ENCODE results near the gene NMNAT1.
A peak's percentile ranks its signal among the peaks of the same experiment; 100 is the strongest.
"Not testable (repeated sequence)": the region's sequence is repeated elsewhere in the genome, so short reads cannot be mapped to it uniquely, and the experiment has no call there.

NMNAT1 gene

DNA sequence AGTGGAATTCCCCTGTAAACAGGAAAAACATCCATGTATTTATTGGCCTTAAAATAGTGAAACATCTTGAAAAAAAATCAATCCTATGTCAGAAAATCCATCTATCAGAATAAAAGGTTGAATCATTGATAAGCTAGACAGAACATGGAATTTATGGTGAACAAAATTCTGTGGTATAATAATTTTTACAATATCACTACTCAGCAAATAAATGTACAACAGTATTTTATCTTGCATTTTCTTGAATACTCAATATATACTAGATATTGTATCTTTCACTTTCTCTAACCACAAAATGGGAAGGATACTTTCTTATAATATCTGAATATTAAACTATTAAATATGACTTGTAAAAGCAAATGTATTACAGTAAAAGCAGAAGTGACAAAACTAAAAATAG, 83.8 kb downstream of the NMNAT1 start:
- no peak overlapping the region for H3K4me3 ChIP-seq (ENCODE audit: low read depth, low read length)
- in situ Hi-C loops (cut with HindIII; ENCODE audit: low sequenced_read_pairs) = no loop called here
- TF ChIP-seq, protein P1, sequence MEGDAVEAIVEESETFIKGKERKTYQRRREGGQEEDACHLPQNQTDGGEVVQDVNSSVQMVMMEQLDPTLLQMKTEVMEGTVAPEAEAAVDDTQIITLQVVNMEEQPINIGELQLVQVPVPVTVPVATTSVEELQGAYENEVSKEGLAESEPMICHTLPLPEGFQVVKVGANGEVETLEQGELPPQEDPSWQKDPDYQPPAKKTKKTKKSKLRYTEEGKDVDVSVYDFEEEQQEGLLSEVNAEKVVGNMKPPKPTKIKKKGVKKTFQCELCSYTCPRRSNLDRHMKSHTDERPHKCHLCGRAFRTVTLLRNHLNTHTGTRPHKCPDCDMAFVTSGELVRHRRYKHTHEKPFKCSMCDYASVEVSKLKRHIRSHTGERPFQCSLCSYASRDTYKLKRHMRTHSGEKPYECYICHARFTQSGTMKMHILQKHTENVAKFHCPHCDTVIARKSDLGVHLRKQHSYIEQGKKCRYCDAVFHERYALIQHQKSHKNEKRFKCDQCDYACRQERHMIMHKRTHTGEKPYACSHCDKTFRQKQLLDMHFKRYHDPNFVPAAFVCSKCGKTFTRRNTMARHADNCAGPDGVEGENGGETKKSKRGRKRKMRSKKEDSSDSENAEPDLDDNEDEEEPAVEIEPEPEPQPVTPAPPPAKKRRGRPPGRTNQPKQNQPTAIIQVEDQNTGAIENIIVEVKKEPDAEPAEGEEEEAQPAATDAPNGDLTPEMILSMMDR (IDR thresholded peaks at IDR 0.05; ENCODE audit: low read depth, low read length) = no peak
- no peak for DNase-seq (ENCODE audit: low read depth, low spot score)

DNA sequence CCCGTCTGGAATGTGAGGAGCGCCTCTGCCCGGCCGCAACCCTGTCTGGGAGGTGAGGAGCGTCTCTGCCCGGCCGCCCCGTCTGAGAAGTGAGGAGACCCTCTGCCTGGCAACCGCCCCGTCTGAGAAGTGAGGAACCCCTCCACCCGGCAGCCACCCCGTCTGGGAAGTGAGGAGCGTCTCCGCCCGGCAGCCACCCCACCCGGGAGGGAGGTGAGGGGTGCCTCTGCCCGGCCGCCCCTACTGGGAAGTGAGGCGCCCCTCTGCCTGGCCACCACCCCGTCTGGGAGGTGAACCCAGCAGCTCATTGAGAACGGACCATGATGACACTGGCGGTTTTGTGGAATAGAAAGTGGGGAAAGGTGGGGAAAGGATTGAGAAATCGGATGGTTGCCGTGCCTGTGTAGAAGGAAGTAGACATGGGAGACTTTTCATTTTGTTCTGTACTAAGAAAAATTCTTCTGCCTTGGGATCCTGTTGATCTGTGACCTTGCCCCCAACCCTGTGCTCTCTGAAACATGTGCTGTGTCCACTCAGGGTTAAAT, 85.8 kb downstream of the NMNAT1 start:
- in situ Hi-C loops (cut with HindIII; ENCODE audit: low sequenced_read_pairs); H3K4me3 ChIP-seq (ENCODE audit: low read depth, low read length); DNase-seq (ENCODE audit: low read depth, low spot score): not testable (repeated sequence)

DNA sequence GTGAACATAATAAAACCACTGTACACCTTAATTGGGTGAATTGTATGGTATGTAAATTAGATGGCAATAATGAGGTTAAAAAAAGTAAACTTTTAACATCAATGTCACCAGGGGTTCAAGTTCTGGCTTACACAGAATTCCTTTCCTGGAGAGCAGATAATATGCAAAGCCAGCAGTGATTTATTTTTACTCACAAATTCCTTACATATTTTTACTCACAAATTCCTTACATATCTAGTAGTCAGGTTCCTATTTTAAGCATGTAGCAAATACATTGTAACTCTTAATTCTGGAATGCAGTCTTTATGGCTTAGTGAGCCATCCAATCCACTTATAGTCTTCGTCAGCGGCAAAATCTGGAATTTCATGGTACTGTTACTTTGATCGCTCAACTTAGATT, 88.2 kb downstream of the NMNAT1 start:
- peak; percentile 39 for DNase-seq (ENCODE audit: low read depth, low spot score)
- TF ChIP-seq, protein P1 (IDR thresholded peaks at IDR 0.05; ENCODE audit: low read depth, low read length) = no peak
- H3K4me3 ChIP-seq (ENCODE audit: low read depth, low read length) = no peak overlapping the region
- in situ Hi-C loops (cut with HindIII; ENCODE audit: low sequenced_read_pairs) = no loop called here

DNA sequence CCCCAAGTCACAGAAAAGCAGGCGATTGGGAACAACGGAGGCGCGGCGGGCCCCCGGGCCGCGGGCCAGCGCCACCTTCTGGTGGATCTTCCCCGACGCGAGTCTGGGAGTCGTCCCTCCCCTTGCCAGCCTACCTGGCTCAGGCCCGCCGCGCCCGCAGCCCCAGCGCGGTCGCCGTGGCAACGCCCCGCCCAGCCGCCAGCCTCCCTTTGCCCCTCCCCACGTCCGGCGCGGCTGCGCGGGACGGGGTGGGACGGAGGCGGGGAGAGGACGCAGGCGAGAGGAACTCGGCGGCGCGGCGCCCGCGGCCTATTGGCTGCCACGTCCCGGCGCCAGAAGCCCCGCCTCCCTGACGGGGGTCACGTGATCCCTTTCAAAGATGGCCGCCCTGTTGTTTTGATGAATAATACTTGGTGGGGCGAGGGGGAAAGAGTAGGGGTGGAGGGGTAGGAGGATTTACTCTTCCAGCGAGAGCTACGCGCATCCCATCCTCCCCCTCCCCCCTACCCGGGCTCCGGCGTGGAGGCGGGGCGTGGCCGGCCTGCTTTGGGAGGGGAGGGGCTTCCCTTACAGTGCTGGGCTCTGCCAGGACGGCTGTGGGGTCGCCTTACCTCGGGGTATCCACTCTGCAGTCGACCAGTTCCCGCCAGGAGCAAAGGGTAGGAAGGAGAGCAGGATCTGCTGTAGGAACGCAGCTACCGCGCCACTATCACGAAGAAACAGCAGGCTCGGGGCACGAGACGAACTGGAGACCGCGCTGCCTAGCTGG, 89.5 kb downstream of the NMNAT1 start, which contains the start of gene UBE4B:
UBE4B (plus strand) TSS at position 369 of the 769 bp plus-strand sequence. CDS start 713 bp downstream, outside the sequence.
- TF ChIP-seq, protein P1 (IDR thresholded peaks at IDR 0.05; ENCODE audit: low read depth, low read length) = peak; percentile 80
- peak within 1 kb of the TSS; percentile 97 for H3K4me3 ChIP-seq (ENCODE audit: low read depth, low read length)
- peak; percentile 99 for DNase-seq (ENCODE audit: low read depth, low spot score)
- in situ Hi-C loops (cut with HindIII; ENCODE audit: low sequenced_read_pairs) = no loop called here

DNA sequence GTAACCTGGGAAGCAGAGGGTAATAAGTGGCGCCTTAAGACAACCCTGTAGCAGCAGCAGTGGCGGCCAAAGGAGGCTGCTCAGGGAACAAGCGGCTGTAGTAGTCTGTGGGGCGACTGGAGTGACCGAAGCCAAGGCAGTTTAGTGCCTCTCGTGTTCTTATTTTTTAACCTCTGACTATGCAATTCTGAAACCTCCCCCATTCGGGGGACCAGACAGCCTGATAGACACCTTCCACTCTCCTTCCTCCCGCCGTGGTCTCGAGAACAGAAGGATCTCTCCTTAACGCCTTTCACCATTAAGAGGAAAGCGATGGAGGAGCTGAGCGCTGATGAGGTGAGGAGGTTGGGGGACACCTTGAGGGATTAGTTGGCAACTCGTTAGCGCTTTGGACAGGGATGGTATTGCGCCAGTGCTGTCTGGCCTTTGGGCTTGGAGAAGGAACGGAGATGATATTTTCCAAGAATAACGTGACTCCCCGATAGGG, 90.1 kb downstream of the NMNAT1 start:
- in situ Hi-C loops (cut with HindIII; ENCODE audit: low sequenced_read_pairs) = no loop called here
- peak overlapping the region; percentile 97 for H3K4me3 ChIP-seq (ENCODE audit: low read depth, low read length)
- TF ChIP-seq, protein P1 (IDR thresholded peaks at IDR 0.05; ENCODE audit: low read depth, low read length) = no peak
- peak; percentile 38 for DNase-seq (ENCODE audit: low read depth, low spot score)

All from astrocyte of the spinal cord (primary cell).